GM21576 (cell line): Measurements from ENCODE around the gene TELO2.

Experiments
- ATAC-seq: cut with Tn5 transposase; IDR thresholded peaks from one replicate; pipeline ENCODE4 v1.9.1; 2021; ENCODE audit warnings: mild to moderate bottlenecking, moderate library complexity; ENCODE audit not compliant: unreplicated experiment

Gene TELO2

GRCh38 chr16:1496464-1496863 lies 3.3 kb downstream of the TELO2 start:
- ATAC-seq = no peak

GRCh38 chr16:1497014-1497598 lies 3.9 kb downstream of the TELO2 start:
- no peak for ATAC-seq

- ATAC-seq = no peak
These were observed 5.9 kb downstream of the TELO2 start for GRCh38 chr16:1498899-1499676.

- ATAC-seq = no peak
These were observed 6.8 kb downstream of the TELO2 start for GRCh38 chr16:1499756-1500464.

GRCh38 chr16:1500465-1501150 lies 7.4 kb downstream of the TELO2 start:
- ATAC-seq = no peak

- ATAC-seq = no peak
These were observed 8.5 kb downstream of the TELO2 start for GRCh38 chr16:1501630-1502029.

GRCh38 chr16:1502092-1503004 lies 9.2 kb downstream of the TELO2 start:
- ATAC-seq = no peak

- no peak for ATAC-seq
These were observed 10.2 kb downstream of the TELO2 start for GRCh38 chr16:1503110-1503955.

- ATAC-seq = no peak
These were observed 12.1 kb downstream of the TELO2 start for GRCh38 chr16:1505073-1505844.

GRCh38 chr16:1505912-1506311 lies 12.8 kb downstream of the TELO2 start:
- ATAC-seq = no peak

- ATAC-seq = no peak
These were observed 13.5 kb downstream of the TELO2 start for GRCh38 chr16:1506494-1507213.

GRCh38 chr16:1508494-1509187 lies 15.5 kb downstream of the TELO2 start:
- ATAC-seq = no peak

GRCh38 chr16:1509307-1510221 lies 16.4 kb downstream of the TELO2 start:
- ATAC-seq = no peak

- no peak for ATAC-seq
These were observed 17.1 kb downstream of the TELO2 start for GRCh38 chr16:1510272-1510671.

- no peak for ATAC-seq
These were observed 17.8 kb downstream of the TELO2 start for GRCh38 chr16:1510941-1511351.
